Epithelial cell of esophagus (primary cell): ENCODE measurements around the gene CFAP107.
"Not testable (repeated sequence)": the region's sequence is repeated elsewhere in the genome, so short reads cannot be mapped to it uniquely, and the experiment has no call there.

ENCODE experiments used
- DNase-seq: peaks from one replicate; pipeline ENCODE4 v3.0.0; 2010; ENCODE audit warnings: low read depth
- H3K4me3 ChIP-seq: 2 replicates; pipeline ENCODE4 v1.5.1; 2011; ENCODE audit warnings: mild to moderate bottlenecking, low read length, control low read depth
- CTCF ChIP-seq: IDR thresholded peaks from 2 replicates; pipeline ENCODE4 v1.5.1; 2011; ENCODE audit warnings: low read depth, mild to moderate bottlenecking, low read length, control low read depth, inconsistent platforms; ENCODE audit not compliant: insufficient read depth; ENCODE audit errors: missing control alignments

The CFAP107 gene

GRCh38 chr1:12709091-12709491 lies 36.9 kb upstream of the CFAP107 start:
- TF ChIP-seq CTCF: no peak
- DNase-seq: peak; percentile 33
- no peak overlapping the region for H3K4me3 ChIP-seq

GRCh38 chr1:12709696-12710095 lies 36.3 kb upstream of the CFAP107 start:
- no peak for TF ChIP-seq CTCF
- no peak for DNase-seq
- H3K4me3 ChIP-seq: no peak overlapping the region

DNA sequence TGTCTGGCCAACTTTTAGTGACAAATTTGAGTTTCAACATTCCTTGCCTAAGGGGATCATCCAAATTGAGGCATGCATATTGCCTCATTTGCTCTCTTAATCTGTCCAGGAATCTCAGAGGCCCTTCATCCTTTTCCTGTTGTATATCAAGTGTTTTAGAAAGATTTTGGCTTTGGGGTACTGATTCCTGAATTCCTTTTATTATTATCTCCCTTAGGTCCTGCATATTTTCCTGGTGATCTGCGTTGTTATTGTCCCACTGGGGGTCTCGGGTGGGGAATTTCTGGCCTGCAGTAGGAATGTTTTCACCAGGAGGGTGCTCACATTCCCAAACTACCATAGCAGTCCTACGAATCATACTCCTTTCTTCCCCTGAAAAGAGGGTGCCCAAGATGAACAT lies 34.5 kb upstream of the CFAP107 start:
- no peak for TF ChIP-seq CTCF
- H3K4me3 ChIP-seq: no peak overlapping the region
- DNase-seq: no peak

DNA sequence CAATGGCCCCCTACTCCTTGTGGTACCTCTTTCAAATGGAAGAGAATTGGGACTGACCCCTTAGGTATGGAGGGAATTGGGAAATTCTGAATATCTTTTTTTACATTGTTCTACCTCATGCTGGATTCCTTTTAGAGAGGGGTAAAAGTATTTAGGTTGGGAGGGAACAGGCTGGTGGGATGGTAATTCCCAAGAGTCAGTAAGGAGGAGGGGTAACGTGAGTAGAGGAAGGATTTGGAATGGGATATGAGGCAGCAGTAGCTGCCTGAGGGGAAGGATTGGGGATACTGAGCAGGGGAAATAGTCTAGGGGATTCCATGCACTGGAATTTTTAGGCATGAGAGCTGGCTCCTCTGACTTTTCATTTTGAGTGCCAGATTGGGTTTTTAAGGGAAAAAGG lies 33.9 kb upstream of the CFAP107 start:
- no peak for DNase-seq
- TF ChIP-seq CTCF: no peak

DNA sequence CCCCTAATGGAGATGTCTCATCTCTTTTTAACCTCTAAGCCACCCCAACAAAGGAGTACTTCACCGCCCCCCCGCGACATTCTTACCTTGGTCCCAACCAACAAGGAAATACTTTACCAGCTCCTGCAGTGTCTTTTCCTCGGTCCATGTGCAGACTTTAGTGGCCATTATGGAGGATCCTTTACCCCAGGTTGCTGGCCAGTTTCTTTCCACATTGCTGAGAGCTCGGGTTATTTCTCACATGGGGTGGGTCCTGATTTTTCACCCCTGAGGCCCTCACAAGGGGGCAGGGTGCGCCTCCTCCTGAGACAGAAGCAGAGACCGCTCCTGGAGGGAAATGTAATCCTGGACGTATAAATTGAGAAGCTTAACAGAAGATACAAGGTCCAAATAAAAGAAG lies 33.1 kb upstream of the CFAP107 start:
- no peak for DNase-seq
- TF ChIP-seq CTCF: no peak
- no peak overlapping the region for H3K4me3 ChIP-seq

More for the DNA sequence above, 33.9 kb upstream of the CFAP107 start:
- no peak overlapping the region for H3K4me3 ChIP-seq

- not testable (repeated sequence) for DNase-seq, H3K4me3 ChIP-seq
Observed at GRCh38 chr1:12713651-12714050, 32.3 kb upstream of the CFAP107 start.

DNA sequence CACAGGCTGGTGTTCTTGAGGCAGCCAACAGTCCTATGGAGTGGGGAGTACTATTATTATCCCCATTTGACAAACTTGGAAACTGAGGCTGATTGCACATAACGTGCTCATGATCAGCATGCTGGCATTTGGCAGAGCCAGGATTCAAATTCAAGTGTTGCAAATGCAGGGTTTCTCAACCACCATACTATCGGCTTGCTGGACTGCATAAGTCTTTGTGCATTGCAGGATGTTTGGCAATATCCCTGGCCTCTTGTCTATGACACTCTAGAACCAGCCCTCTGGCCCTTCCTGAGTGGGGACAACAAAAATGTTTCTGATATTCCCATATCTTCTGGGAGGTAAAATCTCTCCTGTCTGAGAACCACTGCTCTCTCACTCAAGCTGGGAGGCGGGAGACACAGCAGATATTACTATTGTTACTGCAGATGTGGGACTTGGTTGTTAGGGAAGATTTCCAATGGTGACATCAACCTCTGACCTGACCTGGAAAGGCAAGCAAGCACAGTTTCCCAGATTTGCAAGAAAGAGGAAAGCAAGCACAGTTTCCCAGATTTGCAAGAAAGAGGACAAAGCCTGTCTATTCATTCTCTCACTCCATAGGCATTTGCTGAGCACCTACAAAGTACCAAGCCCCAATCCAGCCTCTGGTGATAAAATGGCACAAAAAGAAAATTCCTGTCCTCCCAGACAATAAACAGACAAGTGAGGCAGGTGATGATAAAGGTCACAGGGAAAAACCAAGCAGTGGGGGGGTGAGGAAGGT lies 31.1 kb upstream of the CFAP107 start:
- no peak overlapping the region for H3K4me3 ChIP-seq
- DNase-seq: no peak
- no peak for TF ChIP-seq CTCF
